WERI-Rb-1 (cell line): ENCODE measurements around the gene KLHL13.

Experiments used
- DNase-seq: peaks from one replicate; pipeline ENCODE4 v3.0.0-alpha.2; 2020
- H3K27ac ChIP-seq: fragments of 250-450 bp; sonication (Bioruptor Pico); 2 replicates; pipeline ENCODE4 v1.5.1; 2020; ENCODE audit warnings: mild to moderate bottlenecking, moderate library complexity
- H3K27me3 ChIP-seq: fragments of 250-450 bp; sonication (Bioruptor Pico); 2 replicates; pipeline ENCODE4 v1.5.1; 2021; ENCODE audit warnings: mild to moderate bottlenecking, low read depth, moderate library complexity; ENCODE audit not compliant: insufficient read depth, severe bottlenecking
- H3K36me3 ChIP-seq: fragments of 250-450 bp; sonication (Bioruptor Pico); 2 replicates; pipeline ENCODE4 v1.5.1; 2020; ENCODE audit warnings: mild to moderate bottlenecking, moderate library complexity
- H3K4me3 ChIP-seq: 2 replicates; pipeline ENCODE4 v1.5.1; 2011; ENCODE audit warnings: low read depth, mild to moderate bottlenecking, control low read depth, low read length
- H3K9me3 ChIP-seq: fragments of 250-450 bp; sonication (Bioruptor Pico); 2 replicates; pipeline ENCODE4 v1.5.1; 2021; ENCODE audit warnings: mild to moderate bottlenecking, moderate library complexity; ENCODE audit not compliant: severe bottlenecking
- CTCF ChIP-seq: IDR thresholded peaks from 2 replicates; pipeline ENCODE4 v1.5.1; 2011; ENCODE audit warnings: low read depth, mild to moderate bottlenecking, control low read depth, inconsistent platforms, low read length

Gene KLHL13

GRCh38 chrX:118049713-118050112 is 66.9 kb downstream of the KLHL13 start:
- no peak for TF ChIP-seq CTCF
- no peak overlapping the region for H3K4me3 ChIP-seq
- no peak overlapping the region for H3K27ac ChIP-seq
- peaks cover 17% of the 10 kb centered on the region for H3K27me3 ChIP-seq
- DNase-seq = no peak
- H3K9me3 ChIP-seq = no peaks in the 10 kb centered on the region
- H3K36me3 ChIP-seq = no peaks in the 10 kb centered on the region

GRCh38 chrX:118047446-118048186 is 69.0 kb downstream of the KLHL13 start:
- no peak for TF ChIP-seq CTCF
- no peaks in the 10 kb centered on the region for H3K36me3 ChIP-seq
- H3K27me3 ChIP-seq = peaks cover 17% of the 10 kb centered on the region
- H3K9me3 ChIP-seq = no peaks in the 10 kb centered on the region
- H3K4me3 ChIP-seq = no peak overlapping the region
- no peak overlapping the region for H3K27ac ChIP-seq
- no peak for DNase-seq

GRCh38 chrX:118039591-118039990 is 77.0 kb downstream of the KLHL13 start:
- no peak for TF ChIP-seq CTCF
- Histone ChIP-seq H3K27me3 (peaks cover 5% of the 10 kb centered on the region), H3K27ac (no peak overlapping the region), H3K9me3 (no peaks in the 10 kb centered on the region), H3K36me3 (no peaks in the 10 kb centered on the region), H3K4me3 (no peak overlapping the region)
- no peak for DNase-seq

DNA sequence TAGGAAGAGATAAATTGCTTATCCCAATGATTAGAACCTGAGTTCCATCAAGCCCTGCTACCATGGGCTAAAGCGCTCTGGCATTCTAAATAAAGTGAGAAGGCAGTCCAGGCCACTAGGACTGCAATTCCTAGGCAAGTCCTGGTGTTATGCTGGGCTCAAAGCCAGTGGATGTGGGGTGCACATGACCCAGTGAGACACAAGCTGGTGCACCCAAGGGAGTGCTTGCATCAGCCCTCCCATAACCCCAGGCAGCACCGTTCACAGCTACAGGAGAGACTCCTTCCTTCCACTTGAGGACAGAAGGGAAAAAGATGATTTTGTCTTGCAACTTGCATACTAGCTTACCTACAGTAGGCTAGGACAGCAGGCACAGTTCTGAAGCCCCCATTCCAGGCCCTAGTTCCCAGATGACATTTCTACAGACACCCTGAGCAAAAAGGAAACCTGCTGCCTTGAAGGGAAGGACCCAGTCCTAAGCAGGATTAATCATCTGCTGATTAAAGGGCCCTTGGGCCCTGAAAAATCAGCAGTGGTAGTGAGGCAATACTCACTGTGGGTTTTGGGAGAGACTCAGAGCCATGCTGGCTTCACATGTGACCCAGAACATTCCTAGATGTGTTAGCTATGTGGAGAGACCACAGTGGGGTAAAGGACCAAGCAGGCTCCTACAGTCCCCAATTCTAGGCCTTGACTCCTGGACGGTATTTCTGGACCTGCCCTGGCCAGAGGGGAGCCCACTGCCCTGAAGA is 77.8 kb downstream of the KLHL13 start:
- DNase-seq = no peak
- no peak overlapping the region for H3K27ac ChIP-seq
- no peaks in the 10 kb centered on the region for H3K9me3 ChIP-seq
- no peaks in the 10 kb centered on the region for H3K36me3 ChIP-seq
- no peak for TF ChIP-seq CTCF
- peaks cover 5% of the 10 kb centered on the region for H3K27me3 ChIP-seq
- H3K4me3 ChIP-seq = no peak overlapping the region

DNA sequence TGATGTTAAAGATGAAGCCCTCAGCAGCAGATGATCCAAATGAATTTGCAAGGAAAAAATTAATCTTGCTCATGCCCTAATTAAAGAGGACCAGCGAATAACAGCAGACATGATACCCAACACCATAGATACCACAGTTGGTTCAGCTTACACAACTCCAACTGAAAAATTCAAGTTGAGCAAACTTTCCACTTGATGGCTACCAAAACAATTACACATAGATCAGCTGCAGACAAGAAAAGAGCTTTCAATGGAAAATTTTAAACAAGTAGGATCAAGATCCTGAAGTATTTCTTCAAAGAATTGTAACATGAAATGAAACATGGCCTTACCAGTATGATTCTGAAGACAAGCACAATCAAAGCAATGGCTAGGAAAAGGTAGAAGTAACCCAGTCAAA is 90.0 kb downstream of the KLHL13 start:
- TF ChIP-seq CTCF = no peak
- Histone ChIP-seq H3K27ac (no peak overlapping the region), H3K27me3 (peaks cover 16% of the 10 kb centered on the region), H3K36me3 (no peaks in the 10 kb centered on the region), H3K9me3 (no peaks in the 10 kb centered on the region), H3K4me3 (no peak overlapping the region)
- DNase-seq = no peak
